Measurements from ENCODE around the gene MCRIP1.

- TF ChIP-seq SUZ12 (IDR thresholded peaks at IDR 0.05; ENCODE audit: extremely low read depth, insufficient read depth, insufficient read length) (no peak), ZNF274 (IDR thresholded peaks at IDR 0.05; ENCODE audit: low read depth, low read length) (no peak), YY1 (IDR thresholded peaks at IDR 0.05; ENCODE audit: insufficient read depth, insufficient read length) (no peak)
Observed at GRCh38 chr17:81858170-81858966, 25.3 kb upstream of the MCRIP1 start.

All from NT2/D1 (cell line).